Measurements from ENCODE around the gene L3MBTL3.

Gene L3MBTL3

DNA sequence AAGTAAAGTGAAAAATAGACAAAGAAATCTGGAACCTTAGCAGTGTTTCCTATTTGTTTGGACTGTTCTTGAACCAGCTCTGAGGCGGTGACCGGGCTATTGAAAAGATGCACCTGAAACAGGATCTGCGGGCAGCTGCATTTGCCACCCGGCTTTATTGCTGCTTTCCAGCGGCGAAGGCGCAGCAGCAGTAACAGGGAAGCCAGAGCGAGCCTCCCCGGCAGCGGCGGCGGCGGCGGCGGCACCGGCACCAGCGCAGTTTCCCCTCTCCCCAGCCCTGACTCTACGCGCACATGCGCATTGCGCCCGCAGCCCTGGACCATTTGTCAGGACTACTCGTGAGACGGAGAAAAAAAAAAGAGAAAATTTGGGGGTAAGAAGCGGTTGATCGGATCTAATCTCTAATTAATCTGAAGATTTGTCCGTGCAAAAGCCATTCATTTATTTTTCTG lies at the start of gene L3MBTL3:
TSS of gene L3MBTL3 (plus strand) at position 290 of the 452 bp plus-strand sequence. CDS start 24,119 bp downstream, outside the sequence.
- peak; percentile 86 for DNase-seq (ENCODE audit: low read depth)

- no peak for DNase-seq (ENCODE audit: low read depth)
These were observed 49.3 kb upstream of the L3MBTL3 start for GRCh38 chr6:129969064-129969463.

GRCh38 chr6:129976110-129976509 lies 42.3 kb upstream of the L3MBTL3 start:
- no peak for DNase-seq (ENCODE audit: low read depth)

- no peak for DNase-seq (ENCODE audit: low read depth)
These were observed 40.0 kb upstream of the L3MBTL3 start for GRCh38 chr6:129978148-129978916.

DNA sequence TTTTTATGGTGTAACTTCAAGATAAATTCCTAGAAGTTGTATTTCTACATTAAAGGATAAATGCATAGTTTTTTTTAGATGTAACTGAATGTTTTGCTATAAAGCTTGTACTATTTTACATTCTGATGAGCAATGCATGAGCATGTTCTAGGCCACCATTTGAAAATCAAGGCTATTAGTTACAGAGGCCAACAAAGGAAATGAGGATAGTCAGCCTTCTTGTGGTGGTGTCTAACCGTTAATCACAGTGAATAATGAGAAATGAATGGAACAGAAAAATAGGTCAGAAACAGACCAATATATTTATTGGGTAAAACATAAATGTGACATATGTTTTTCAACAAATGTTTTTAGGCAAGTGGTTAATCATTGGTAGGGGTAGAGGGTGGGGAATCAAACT lies 37.6 kb upstream of the L3MBTL3 start:
- DNase-seq (ENCODE audit: low read depth), result no peak

GRCh38 chr6:129981598-129981997 lies 36.8 kb upstream of the L3MBTL3 start:
- DNase-seq (ENCODE audit: low read depth), result no peak

DNA sequence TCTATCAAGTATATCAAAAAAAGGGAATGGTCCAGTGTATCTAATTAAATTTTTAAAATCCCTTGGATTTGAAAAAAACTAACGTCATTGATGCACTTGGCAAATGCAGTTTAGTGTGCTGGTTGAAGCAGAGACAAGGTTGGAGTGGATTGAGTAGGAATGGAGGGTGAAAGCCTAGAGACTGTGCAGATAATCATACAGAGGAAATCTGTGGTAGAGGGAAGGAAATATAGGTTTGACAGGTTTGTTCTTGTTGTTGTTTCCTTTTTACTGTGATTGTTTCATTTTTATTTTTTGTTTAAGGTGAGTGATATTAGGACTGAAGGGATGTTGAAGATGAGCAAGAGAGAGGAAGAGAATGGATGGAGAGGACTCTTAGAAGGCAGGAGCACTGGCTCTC lies 29.0 kb upstream of the L3MBTL3 start:
- DNase-seq (ENCODE audit: low read depth), result no peak

- DNase-seq (ENCODE audit: low read depth), result no peak
These were observed 25.5 kb upstream of the L3MBTL3 start for GRCh38 chr6:129992881-129993280.

- DNase-seq (ENCODE audit: low read depth), result no peak
These were observed 24.0 kb upstream of the L3MBTL3 start for GRCh38 chr6:129994410-129994809.

GRCh38 chr6:129996387-129996786 lies 22.0 kb upstream of the L3MBTL3 start:
- no peak for DNase-seq (ENCODE audit: low read depth)

DNA sequence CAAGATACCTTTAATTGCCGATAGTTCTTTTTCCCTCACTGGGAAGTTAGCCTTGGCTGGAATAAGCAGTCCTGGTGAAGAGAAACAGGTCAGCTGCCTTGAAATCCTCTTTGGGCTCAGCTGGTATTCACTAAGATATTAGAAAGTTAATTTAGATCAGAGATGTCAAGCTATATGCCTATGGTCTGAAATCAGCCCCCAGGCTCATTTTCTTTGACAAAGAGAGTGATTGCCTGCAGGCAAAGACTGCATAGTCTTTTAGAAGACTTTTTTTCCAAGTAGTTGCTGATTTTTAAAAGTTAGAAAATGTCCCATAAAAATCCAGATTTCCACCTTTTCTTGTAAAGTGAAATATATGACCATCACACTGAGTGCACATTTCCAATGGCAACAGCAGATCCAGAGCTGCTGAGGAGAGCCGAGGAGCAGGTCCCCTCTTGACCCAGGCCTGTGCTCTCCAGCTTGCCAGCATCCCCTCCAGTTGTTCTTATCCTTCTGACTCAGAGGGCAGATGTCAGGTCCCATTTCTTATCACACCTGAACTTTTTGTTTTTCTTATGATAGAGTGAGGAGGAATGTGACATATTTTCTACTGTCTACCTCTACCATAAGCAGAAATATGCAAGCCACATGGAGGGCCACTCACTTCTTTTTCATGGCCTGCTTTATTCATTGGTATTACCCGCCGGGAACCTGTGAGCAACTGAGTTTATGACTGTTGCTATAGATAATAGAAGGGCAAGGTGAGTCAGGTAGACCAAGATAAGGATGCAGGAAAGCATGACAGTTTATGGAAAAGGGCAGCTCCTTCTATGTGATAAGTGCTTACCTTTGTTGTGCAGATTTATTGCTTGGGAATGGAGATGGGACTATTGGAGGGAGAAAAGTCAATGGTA lies 17.6 kb upstream of the L3MBTL3 start:
- DNase-seq (ENCODE audit: low read depth), result no peak

DNA sequence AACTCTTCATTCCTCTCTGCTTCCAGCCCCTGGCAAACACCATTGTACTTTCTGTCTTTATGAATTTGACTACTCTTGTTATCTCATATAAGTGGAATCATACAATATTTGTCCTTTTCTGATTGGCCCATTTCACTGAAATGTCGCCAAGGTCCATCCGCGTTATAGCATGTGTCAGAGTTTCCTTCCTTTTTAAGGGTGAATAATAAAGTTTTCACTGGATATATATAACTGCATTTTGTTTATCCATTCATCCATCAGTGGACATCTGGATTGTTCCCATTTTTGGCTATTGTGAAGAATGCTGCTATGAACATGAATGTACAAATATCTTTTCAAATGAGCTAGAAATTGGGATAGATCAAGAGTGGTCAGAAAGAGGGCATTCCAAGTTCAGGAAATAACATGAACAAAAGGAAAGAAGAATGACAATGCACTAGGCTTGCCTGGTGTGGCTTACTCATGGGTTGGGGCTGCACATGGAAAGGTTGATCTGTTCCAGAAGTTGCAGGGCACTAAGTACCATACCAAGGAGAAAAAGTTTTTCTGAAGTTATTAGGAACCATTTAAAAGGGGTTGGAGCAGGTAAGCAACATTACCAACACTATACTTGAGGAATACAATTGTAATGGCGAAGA lies 10.0 kb upstream of the L3MBTL3 start:
- no peak for DNase-seq (ENCODE audit: low read depth)

GRCh38 chr6:130009146-130009545 lies 9.2 kb upstream of the L3MBTL3 start:
- DNase-seq (ENCODE audit: low read depth), result no peak

DNA sequence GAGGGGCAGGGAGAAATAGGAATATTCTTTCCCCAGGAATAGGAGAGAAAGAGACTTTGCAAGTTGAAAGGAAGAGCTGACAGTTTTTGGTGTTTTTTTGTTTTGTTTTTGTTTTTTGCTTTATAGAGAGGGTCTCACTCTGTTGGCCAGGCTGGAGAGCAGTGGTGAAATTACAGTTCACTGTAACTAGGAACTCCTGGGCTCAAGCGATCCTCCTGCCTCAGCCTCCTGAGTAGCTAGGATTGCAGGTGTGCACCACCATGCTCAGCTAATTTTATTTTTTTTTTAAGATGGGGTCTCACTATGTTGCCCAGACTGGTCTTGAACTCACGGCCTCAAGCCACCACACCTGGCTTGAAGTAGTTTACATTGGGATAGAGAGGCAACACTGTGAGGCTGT lies 8.0 kb upstream of the L3MBTL3 start:
- no peak for DNase-seq (ENCODE audit: low read depth)

DNA sequence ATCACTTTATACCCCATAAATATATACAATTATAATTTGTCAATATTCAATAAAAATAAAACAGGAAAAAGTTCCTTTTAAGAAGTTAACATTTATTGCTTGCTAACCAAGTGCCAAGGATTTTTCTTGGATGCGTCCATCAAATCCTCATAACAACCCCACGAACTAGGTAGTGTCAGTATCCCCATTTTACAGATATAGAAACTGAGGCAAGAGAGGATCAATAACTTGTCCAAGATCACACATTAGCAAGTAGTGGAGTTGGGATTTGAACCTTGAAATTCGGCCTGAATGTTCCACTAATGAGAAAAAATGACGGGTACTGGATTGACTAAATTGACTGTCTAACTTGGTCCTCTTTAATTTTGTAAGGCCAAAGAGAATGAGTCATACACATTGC lies 5.7 kb upstream of the L3MBTL3 start:
- no peak for DNase-seq (ENCODE audit: low read depth)

DNA sequence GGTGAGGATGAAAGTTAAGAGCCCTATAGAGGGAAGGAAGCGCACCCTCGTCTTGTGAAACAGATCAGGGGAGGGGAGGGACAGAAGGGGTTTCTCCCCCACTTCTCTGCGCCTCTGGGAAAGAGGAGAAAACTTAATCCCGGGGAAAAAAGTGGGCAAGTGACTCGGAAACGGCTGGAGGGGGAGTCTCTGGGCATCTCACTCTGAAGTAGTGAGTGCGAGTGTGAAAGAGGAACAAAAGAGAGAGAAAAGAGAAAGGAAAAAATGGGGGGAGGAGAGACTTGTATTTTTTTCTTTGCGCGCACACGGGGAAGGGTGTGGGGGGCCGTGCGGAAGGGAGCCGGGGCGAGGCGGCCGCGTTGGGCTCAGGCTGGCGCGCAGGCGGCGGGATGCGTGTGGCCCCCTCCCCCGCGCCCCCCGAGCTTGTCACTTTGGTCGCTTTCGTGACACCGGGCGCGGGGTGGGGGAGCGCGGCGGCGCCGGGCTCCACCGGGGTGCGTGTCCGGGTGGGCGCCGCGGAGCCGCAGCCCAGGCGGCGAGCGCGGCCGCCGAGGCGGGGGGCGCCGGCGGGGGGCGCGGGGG lies 454 bp downstream of the L3MBTL3 start:
- peak; percentile 15 for DNase-seq (ENCODE audit: low read depth)

DNA sequence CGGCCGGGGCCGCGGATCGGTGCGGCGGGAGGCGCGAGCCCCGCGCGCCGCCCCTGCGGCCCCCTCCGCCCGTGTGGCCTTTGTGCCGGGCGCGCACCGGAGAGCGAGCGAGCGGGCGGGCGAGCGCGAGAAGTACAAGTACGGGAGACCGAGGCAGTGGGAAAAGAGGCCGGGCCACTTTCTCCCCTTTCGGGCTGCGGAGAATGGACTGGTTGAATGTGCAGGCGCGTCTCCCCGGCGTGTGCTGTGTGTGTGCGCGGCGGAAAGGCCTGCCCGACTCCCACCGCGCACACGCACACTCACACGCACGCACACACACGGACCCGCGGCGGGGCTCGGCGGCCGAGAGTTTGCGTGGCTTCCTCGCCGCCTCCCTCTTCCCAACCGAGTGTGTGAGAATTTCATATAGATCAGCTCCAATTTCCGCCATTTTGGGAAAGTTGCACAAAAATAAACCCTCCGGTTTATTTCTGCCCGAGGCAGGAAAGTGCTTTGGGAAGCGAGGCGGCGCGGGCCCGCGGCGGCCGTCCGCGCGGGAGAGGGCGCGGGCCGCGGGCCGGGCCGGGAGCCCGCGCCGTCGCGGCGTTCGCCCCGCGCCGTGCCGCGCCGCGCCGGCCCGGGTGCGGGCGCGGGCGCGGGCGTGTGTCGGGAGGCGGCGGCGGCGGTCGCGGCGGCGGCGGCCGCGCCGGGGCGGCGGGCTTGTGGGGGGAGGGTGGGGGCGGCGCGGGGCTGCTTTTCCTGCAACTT lies 1.1 kb downstream of the L3MBTL3 start:
- peak; percentile 19 for DNase-seq (ENCODE audit: low read depth)

GRCh38 chr6:130020073-130020906 lies 1.9 kb downstream of the L3MBTL3 start:
- peak; percentile 26 for DNase-seq (ENCODE audit: low read depth)

GRCh38 chr6:130020907-130021629 lies 2.7 kb downstream of the L3MBTL3 start:
- DNase-seq (ENCODE audit: low read depth), result peak; percentile 70

DNA sequence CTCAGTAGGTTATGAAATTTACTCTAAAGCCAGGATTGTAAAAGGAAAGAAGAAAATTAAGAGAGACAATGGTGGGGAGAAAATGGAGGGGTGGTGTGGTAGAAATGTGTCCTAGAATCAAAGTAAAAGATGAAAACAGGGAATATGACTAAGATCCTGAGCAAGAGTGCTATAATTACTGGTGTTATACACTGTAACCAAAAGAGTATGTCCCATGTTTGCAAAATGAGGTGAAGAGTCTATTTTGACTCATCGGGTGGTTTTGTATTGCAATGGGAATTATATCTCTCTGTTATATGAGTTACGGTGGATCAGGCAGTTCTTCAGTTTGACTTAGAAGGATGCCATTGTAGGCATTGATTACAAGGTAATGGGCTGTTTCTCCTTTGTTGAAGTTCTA lies 8.5 kb downstream of the L3MBTL3 start:
- no peak for DNase-seq (ENCODE audit: low read depth)

Data from stimulated activated CD4-positive, alpha-beta T cell treated with anti-CD3 and anti-CD28 coated beads, Interleukin-2, amount 100 ng/mL, for 4 hours (primary cell).